ENCODE measurements around the gene TMEM170B.

Gene TMEM170B

DNA sequence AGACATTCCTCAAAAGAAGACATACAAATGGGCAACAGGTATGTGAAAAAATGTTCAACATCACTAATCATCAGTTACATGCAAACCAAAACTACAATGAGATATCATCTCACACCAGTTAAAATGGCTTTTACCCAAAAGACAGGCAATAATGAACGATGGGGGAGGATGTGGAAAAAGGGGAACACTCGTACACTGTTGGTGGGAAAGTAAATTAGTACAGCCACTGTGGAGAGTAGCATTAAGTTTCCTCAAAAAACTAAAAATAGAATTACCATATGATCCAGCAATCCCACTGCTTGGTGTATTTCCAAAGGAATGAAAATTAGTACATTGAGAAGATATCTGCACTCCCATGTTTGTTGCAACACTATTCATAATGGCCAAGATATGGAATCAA is 8.6 kb upstream of the TMEM170B start (continued):
- no peak for TF ChIP-seq CSDC2 (CRISPR knock-in tag; IDR thresholded peaks at IDR 0.05)
- TF ChIP-seq ZFP30 (CRISPR knock-in tag; IDR thresholded peaks at IDR 0.05) = no peak
- no peak for TF ChIP-seq ZNF565 (CRISPR knock-in tag; conservative IDR thresholded peaks at IDR 0.05; ENCODE audit: low read depth)
- TF ChIP-seq PPARA (CRISPR knock-in tag; IDR thresholded peaks at IDR 0.05; ENCODE audit: borderline replicate concordance) = no peak
- no peak for TF ChIP-seq ZC3H10 (CRISPR knock-in tag; IDR thresholded peaks at IDR 0.05)

DNA sequence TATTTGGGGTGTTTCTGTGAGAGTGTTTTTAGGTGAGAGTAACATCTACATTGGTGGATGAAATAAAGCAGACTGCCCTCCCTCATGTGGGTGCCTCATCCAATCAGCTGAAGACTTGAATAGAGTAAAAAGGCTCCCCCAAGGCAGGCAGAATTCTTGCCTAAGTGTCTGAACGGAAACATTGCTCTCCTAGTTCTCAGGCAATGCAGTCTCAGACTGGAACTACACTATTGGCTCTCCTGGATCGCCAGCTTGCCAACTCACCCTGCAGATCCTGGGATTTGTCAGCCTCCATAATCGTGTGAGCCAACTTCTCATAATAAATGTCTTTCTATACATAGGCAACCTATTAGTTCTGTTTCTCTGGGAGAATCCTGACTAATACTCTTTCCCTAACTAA is 5.5 kb upstream of the TMEM170B start:
- ATAC-seq = no peak
- no peak for TF ChIP-seq ISL1 (CRISPR knock-in tag; IDR thresholded peaks at IDR 0.05)
- TF ChIP-seq, protein P1, sequence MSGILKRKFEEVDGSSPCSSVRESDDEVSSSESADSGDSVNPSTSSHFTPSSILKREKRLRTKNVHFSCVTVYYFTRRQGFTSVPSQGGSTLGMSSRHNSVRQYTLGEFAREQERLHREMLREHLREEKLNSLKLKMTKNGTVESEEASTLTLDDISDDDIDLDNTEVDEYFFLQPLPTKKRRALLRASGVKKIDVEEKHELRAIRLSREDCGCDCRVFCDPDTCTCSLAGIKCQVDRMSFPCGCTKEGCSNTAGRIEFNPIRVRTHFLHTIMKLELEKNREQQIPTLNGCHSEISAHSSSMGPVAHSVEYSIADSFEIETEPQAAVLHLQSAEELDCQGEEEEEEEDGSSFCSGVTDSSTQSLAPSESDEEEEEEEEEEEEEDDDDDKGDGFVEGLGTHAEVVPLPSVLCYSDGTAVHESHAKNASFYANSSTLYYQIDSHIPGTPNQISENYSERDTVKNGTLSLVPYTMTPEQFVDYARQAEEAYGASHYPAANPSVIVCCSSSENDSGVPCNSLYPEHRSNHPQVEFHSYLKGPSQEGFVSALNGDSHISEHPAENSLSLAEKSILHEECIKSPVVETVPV (CRISPR knock-in tag; IDR thresholded peaks at IDR 0.05) = no peak
- TF ChIP-seq ZNF565 (CRISPR knock-in tag; conservative IDR thresholded peaks at IDR 0.05; ENCODE audit: low read depth) = no peak
- TF ChIP-seq CSDC2 (CRISPR knock-in tag; IDR thresholded peaks at IDR 0.05) = no peak
- TF ChIP-seq TOX (CRISPR knock-in tag; IDR thresholded peaks at IDR 0.05; ENCODE audit: borderline replicate concordance) = no peak
- TF ChIP-seq, protein P2, sequence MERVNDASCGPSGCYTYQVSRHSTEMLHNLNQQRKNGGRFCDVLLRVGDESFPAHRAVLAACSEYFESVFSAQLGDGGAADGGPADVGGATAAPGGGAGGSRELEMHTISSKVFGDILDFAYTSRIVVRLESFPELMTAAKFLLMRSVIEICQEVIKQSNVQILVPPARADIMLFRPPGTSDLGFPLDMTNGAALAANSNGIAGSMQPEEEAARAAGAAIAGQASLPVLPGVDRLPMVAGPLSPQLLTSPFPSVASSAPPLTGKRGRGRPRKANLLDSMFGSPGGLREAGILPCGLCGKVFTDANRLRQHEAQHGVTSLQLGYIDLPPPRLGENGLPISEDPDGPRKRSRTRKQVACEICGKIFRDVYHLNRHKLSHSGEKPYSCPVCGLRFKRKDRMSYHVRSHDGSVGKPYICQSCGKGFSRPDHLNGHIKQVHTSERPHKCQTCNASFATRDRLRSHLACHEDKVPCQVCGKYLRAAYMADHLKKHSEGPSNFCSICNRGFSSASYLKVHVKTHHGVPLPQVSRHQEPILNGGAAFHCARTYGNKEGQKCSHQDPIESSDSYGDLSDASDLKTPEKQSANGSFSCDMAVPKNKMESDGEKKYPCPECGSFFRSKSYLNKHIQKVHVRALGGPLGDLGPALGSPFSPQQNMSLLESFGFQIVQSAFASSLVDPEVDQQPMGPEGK (CRISPR knock-in tag; IDR thresholded peaks at IDR 0.05; ENCODE audit: borderline replicate concordance) = no peak
- TF ChIP-seq, protein P3, sequence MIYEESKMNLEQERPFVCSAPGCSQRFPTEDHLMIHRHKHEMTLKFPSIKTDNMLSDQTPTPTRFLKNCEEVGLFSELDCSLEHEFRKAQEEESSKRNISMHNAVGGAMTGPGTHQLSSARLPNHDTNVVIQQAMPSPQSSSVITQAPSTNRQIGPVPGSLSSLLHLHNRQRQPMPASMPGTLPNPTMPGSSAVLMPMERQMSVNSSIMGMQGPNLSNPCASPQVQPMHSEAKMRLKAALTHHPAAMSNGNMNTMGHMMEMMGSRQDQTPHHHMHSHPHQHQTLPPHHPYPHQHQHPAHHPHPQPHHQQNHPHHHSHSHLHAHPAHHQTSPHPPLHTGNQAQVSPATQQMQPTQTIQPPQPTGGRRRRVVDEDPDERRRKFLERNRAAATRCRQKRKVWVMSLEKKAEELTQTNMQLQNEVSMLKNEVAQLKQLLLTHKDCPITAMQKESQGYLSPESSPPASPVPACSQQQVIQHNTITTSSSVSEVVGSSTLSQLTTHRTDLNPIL (CRISPR knock-in tag; IDR thresholded peaks at IDR 0.05; ENCODE audit: low read depth) = no peak
- TF ChIP-seq ZFP30 (CRISPR knock-in tag; IDR thresholded peaks at IDR 0.05) = no peak
- no peak for TF ChIP-seq RARB (CRISPR knock-in tag; IDR thresholded peaks at IDR 0.05)

DNA sequence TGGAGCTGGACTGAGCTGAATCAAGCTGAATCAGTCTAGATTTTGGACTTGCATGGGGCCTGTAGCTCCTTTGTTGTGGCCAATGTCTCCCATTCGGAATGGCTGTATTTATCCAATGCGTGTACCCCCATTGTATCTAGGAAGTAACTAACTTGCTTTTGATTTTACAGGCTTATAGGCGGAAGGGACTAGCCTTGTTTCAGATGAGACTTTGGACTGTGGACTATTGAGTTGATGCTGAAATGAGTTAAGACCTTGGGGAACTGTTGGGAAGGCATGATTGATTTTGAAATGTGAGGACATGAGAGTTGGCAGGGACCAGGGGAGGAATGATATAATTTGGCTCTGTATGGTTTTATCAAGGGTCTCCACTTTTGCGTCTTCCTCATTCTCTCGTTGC is 3.0 kb upstream of the TMEM170B start:
- no peak for ATAC-seq
- TF ChIP-seq, protein P4, sequence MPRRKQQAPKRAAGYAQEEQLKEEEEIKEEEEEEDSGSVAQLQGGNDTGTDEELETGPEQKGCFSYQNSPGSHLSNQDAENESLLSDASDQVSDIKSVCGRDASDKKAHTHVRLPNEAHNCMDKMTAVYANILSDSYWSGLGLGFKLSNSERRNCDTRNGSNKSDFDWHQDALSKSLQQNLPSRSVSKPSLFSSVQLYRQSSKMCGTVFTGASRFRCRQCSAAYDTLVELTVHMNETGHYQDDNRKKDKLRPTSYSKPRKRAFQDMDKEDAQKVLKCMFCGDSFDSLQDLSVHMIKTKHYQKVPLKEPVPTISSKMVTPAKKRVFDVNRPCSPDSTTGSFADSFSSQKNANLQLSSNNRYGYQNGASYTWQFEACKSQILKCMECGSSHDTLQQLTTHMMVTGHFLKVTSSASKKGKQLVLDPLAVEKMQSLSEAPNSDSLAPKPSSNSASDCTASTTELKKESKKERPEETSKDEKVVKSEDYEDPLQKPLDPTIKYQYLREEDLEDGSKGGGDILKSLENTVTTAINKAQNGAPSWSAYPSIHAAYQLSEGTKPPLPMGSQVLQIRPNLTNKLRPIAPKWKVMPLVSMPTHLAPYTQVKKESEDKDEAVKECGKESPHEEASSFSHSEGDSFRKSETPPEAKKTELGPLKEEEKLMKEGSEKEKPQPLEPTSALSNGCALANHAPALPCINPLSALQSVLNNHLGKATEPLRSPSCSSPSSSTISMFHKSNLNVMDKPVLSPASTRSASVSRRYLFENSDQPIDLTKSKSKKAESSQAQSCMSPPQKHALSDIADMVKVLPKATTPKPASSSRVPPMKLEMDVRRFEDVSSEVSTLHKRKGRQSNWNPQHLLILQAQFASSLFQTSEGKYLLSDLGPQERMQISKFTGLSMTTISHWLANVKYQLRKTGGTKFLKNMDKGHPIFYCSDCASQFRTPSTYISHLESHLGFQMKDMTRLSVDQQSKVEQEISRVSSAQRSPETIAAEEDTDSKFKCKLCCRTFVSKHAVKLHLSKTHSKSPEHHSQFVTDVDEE (CRISPR knock-in tag; IDR thresholded peaks at IDR 0.05) = no peak

DNA sequence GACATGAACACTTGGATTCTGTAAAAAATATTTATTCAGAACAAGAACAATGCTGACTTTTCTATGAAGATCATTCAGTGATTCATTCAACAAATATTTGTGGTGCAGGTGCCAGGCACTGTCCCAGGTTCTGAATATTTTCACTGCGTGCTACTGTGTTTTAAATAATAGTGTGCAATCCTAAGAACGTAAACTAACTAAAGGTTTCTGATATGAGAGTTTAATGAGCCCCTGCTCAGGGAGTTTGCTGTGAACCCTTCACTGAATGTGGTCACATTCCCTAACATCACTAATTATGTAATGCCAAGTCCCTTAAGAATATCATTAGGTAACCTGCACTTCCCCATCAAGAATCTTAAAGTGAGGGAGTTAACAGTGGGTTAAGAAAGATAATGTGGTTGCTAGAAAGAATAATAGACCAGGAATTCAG is 1.7 kb upstream of the TMEM170B start:
- no peak for TF ChIP-seq ISL1 (CRISPR knock-in tag; IDR thresholded peaks at IDR 0.05)
- peak; percentile 71; the same call in 1 of the 2 replicates for TF ChIP-seq SNAI2 (CRISPR knock-in tag; IDR thresholded peaks at IDR 0.05)
- ATAC-seq = no peak

DNA sequence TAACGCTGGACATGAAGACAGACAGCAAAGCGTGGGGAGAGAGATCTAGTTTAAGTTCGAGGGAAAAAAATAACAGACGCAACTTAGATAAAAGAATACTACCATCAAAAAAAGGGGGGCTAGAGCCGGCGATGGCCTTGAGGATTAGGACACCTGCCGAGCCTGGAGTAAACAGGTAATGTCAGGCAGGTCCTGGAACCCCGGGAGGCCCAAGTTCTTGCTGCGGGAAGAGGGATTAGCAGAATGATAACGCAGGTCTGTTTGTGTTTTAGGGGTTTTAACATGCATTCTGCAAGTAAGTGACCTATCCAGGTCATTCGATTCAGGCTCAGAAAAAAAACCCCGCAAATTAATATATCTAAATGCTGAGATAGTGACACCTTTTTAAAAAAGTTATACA is 754 bp upstream of the TMEM170B start:
- TF ChIP-seq ARNTL (CRISPR knock-in tag; IDR thresholded peaks at IDR 0.05; ENCODE audit: borderline replicate concordance, low read depth) = no peak
- no peak for TF ChIP-seq BACH2 (CRISPR knock-in tag; IDR thresholded peaks at IDR 0.05; ENCODE audit: borderline replicate concordance)
- no peak for TF ChIP-seq OSR1 (CRISPR knock-in tag; IDR thresholded peaks at IDR 0.05)
- TF ChIP-seq, protein P5, sequence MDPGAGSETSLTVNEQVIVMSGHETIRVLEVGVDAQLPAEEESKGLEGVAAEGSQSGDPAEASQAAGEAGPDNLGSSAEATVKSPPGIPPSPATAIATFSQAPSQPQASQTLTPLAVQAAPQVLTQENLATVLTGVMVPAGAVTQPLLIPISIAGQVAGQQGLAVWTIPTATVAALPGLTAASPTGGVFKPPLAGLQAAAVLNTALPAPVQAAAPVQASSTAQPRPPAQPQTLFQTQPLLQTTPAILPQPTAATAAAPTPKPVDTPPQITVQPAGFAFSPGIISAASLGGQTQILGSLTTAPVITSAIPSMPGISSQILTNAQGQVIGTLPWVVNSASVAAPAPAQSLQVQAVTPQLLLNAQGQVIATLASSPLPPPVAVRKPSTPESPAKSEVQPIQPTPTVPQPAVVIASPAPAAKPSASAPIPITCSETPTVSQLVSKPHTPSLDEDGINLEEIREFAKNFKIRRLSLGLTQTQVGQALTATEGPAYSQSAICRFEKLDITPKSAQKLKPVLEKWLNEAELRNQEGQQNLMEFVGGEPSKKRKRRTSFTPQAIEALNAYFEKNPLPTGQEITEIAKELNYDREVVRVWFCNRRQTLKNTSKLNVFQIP (CRISPR knock-in tag; IDR thresholded peaks at IDR 0.05; ENCODE audit: borderline replicate concordance, low read depth) = no peak
- no peak for TF ChIP-seq RARB (CRISPR knock-in tag; IDR thresholded peaks at IDR 0.05)
- no peak for TF ChIP-seq GLIS3 (CRISPR knock-in tag; IDR thresholded peaks at IDR 0.05)
- TF ChIP-seq ZNF565 (CRISPR knock-in tag; conservative IDR thresholded peaks at IDR 0.05; ENCODE audit: low read depth) = no peak
- no peak for TF ChIP-seq SNAI2 (CRISPR knock-in tag; IDR thresholded peaks at IDR 0.05)
- TF ChIP-seq ZFP30 (CRISPR knock-in tag; IDR thresholded peaks at IDR 0.05) = no peak
- no peak for TF ChIP-seq ZNF8 (CRISPR knock-in tag; IDR thresholded peaks at IDR 0.05)
- ATAC-seq = peak; percentile 3; the same call in 1 of the 3 replicates
